ENCODE data around the gene SRPK3.
A peak's percentile ranks its signal among the peaks of the same experiment; 100 is the strongest.

The SRPK3 gene

GRCh38 chrX:153771415-153772315 lies 9.2 kb upstream of the SRPK3 start:
- DNase-seq, result no peak

- DNase-seq, result no peak
These were observed 8.3 kb upstream of the SRPK3 start for GRCh38 chrX:153772316-153773217.

- no peak for DNase-seq
These were observed 7.6 kb upstream of the SRPK3 start for GRCh38 chrX:153773218-153773611.

GRCh38 chrX:153773741-153774575 lies 6.9 kb upstream of the SRPK3 start:
- no peak for DNase-seq

- DNase-seq, result no peak
These were observed 6.1 kb upstream of the SRPK3 start for GRCh38 chrX:153774576-153775292.

GRCh38 chrX:153775293-153776119 lies 5.3 kb upstream of the SRPK3 start:
- DNase-seq, result no peak

GRCh38 chrX:153776120-153776599 lies 4.7 kb upstream of the SRPK3 start:
- DNase-seq, result no peak

- no peak for DNase-seq
These were observed 4.2 kb upstream of the SRPK3 start for GRCh38 chrX:153776611-153777045.

GRCh38 chrX:153777261-153778090 lies 3.4 kb upstream of the SRPK3 start:
- no peak for DNase-seq

GRCh38 chrX:153778181-153778580 lies 2.7 kb upstream of the SRPK3 start:
- no peak for DNase-seq

GRCh38 chrX:153778684-153779101 lies 2.1 kb upstream of the SRPK3 start:
- no peak for DNase-seq

GRCh38 chrX:153779891-153780677 lies 757 bp upstream of the SRPK3 start:
- DNase-seq, result no peak

GRCh38 chrX:153781428-153782047 lies 697 bp downstream of the SRPK3 start:
- peak; percentile 43 for DNase-seq

- DNase-seq, result peak; percentile 78
These were observed 1.5 kb downstream of the SRPK3 start for GRCh38 chrX:153782313-153782712.

- DNase-seq, result no peak
These were observed 2.0 kb downstream of the SRPK3 start for GRCh38 chrX:153782871-153783270.

- no peak for DNase-seq
These were observed 2.7 kb downstream of the SRPK3 start for GRCh38 chrX:153783378-153784013.

- DNase-seq, result no peak
These were observed 3.6 kb downstream of the SRPK3 start for GRCh38 chrX:153784325-153784967.

- no peak for DNase-seq
These were observed 5.8 kb downstream of the SRPK3 start for GRCh38 chrX:153786669-153787068.

All from NCI-H2107 (cell line).